NCI-H82 (cell line): ENCODE results near the gene ORC6.

ENCODE experiments used
- DNase-seq: peaks from one replicate; lab custom pipeline; 2025; lab: John Stamatoyannopoulos, UW

The ORC6 gene

GRCh38 chr16:46731691-46732555, 42.5 kb downstream of the ORC6 start:
- DNase-seq, result no peak

GRCh38 chr16:46732561-46732960, 43.1 kb downstream of the ORC6 start:
- DNase-seq, result no peak

GRCh38 chr16:46733319-46733830, 43.9 kb downstream of the ORC6 start:
- DNase-seq, result no peak

GRCh38 chr16:46736695-46737094, 47.2 kb downstream of the ORC6 start:
- DNase-seq, result no peak

GRCh38 chr16:46737621-46738214, 48.3 kb downstream of the ORC6 start:
- DNase-seq, result no peak

GRCh38 chr16:46739934-46740333, 50.5 kb downstream of the ORC6 start:
- DNase-seq, result no peak

GRCh38 chr16:46743232-46743719, 53.8 kb downstream of the ORC6 start:
- DNase-seq, result peak; percentile 16

- DNase-seq, result no peak
Observed at GRCh38 chr16:46745617-46746016, 56.2 kb downstream of the ORC6 start.

GRCh38 chr16:46746821-46747776, 57.6 kb downstream of the ORC6 start:
- no peak for DNase-seq
